GM23338 (cell line): Measurements from ENCODE around the gene SHISA6. TPM values are rescaled to one million over a fixed set of nuclear protein-coding genes. Genes with fewer than 3 reads are reported as not detected.

Experiments used
- ATAC-seq: fragments of 200-7000 bp; cut with Tn5 transposase; 3 replicates; pipeline ENCODE4 v1.9.1; 2020
- DNase-seq: peaks from one replicate; pipeline ENCODE4 v3.0.0-alpha.2; 2015; ENCODE audit warnings: low spot score
- H2AFZ ChIP-seq: fragments of 200-600 bp; sonication (generic); 2 replicates; pipeline ENCODE4 v1.8.0; 2016; ENCODE audit warnings: antibody characterized with exemption, mild to moderate bottlenecking, moderate library complexity
- H3F3A ChIP-seq: fragments of 200-600 bp; sonication (generic); replicated peaks from 2 replicates; pipeline ENCODE4 v1.8.0; 2017; ENCODE audit warnings: antibody characterized with exemption, mixed run types, low read depth
- H3K27ac ChIP-seq: fragments of 200-600 bp; sonication (generic); 2 replicates; pipeline ENCODE4 v1.6.1; 2016; ENCODE audit warnings: low read depth
- H3K27me3 ChIP-seq: fragments of 200-600 bp; sonication (generic); 2 replicates; pipeline ENCODE4 v1.8.0; 2016; ENCODE audit warnings: mild to moderate bottlenecking, mixed run types, moderate library complexity; ENCODE audit not compliant: insufficient read depth
- H3K36me3 ChIP-seq: fragments of 200-600 bp; sonication (generic); 2 replicates; pipeline ENCODE4 v1.8.0; 2016; ENCODE audit warnings: mild to moderate bottlenecking; ENCODE audit not compliant: insufficient read depth
- H3K4me1 ChIP-seq: fragments of 200-600 bp; sonication (generic); 2 replicates; pipeline ENCODE4 v1.8.0; 2016; ENCODE audit warnings: mild to moderate bottlenecking, moderate library complexity; ENCODE audit not compliant: insufficient read depth
- H3K4me2 ChIP-seq: fragments of 200-600 bp; sonication (generic); 2 replicates; pipeline ENCODE4 v1.7.1; 2017; ENCODE audit warnings: mixed run types
- H3K4me3 ChIP-seq: fragments of 200-600 bp; sonication (generic); 2 replicates; pipeline ENCODE4 v1.6.1; 2016; ENCODE audit warnings: mixed run types
- H3K79me2 ChIP-seq: fragments of 200-600 bp; sonication (generic); replicated peaks from 2 replicates; pipeline ENCODE4 v1.8.0; 2017; ENCODE audit warnings: mild to moderate bottlenecking; ENCODE audit not compliant: insufficient read depth
- H3K9me2 ChIP-seq: fragments of 200-600 bp; sonication (generic); 2 replicates; pipeline ENCODE4 v1.8.0; 2017; ENCODE audit not compliant: insufficient read depth
- H4K20me1 ChIP-seq: fragments of 200-600 bp; sonication (generic); replicated peaks from 2 replicates; pipeline ENCODE4 v1.8.0; 2017; ENCODE audit warnings: mild to moderate bottlenecking; ENCODE audit not compliant: insufficient read depth
- H3K27ac Mint-ChIP-seq: 2 replicates; pipeline ENCODE4 v1.8.0; 2020; ENCODE audit warnings: inconsistent platforms, mild to moderate bottlenecking, moderate library complexity, mixed read lengths
- H3K27me3 Mint-ChIP-seq: 3 replicates; pipeline ENCODE4 v1.8.0; 2022; ENCODE audit warnings: low read depth, mild to moderate bottlenecking, moderate library complexity, mixed read lengths, inconsistent platforms; ENCODE audit not compliant: insufficient read depth, poor library complexity
- H3K36me3 Mint-ChIP-seq: 3 replicates; pipeline ENCODE4 v1.8.0; 2021; ENCODE audit warnings: low read depth, mild to moderate bottlenecking, inconsistent platforms, moderate library complexity, mixed read lengths
- H3K4me1 Mint-ChIP-seq: 3 replicates; pipeline ENCODE4 v1.8.0; 2020; ENCODE audit warnings: mild to moderate bottlenecking, inconsistent platforms, mixed read lengths
- H3K4me3 Mint-ChIP-seq: 3 replicates; pipeline ENCODE4 v1.8.0; 2021; ENCODE audit warnings: moderate library complexity, mild to moderate bottlenecking, inconsistent platforms, mixed read lengths
- H3K9me3 Mint-ChIP-seq: 3 replicates; pipeline ENCODE4 v1.8.0; 2020; ENCODE audit warnings: moderate library complexity, mild to moderate bottlenecking, inconsistent platforms, mixed read lengths
- CREB1 ChIP-seq: fragments of 250-450 bp; sonication (Bioruptor Pico); IDR thresholded peaks from 2 replicates; pipeline ENCODE4 v1.5.0; 2020; ENCODE audit warnings: low read depth, mild to moderate bottlenecking, moderate library complexity
- CTCF ChIP-seq, 2 experiments: fragments of 200-600 bp in 1 of 2; sonication (generic) in 1 of 2; conservative IDR thresholded peaks; 2 replicates each; pipeline versions ENCODE4 v1.5.1 to v1.6.1; 2016 to 2017; ENCODE audit warnings: antibody characterized with exemption in 2 of 2, low read depth in 2 of 2, mild to moderate bottlenecking in 2 of 2, moderate library complexity in 1 of 2
- ETS1 ChIP-seq: IDR thresholded peaks from 2 replicates; pipeline ENCODE4 v1.6.1; 2016; ENCODE audit warnings: antibody characterized with exemption
- EZH2 ChIP-seq: fragments of 200-600 bp; sonication (generic); IDR thresholded peaks from one replicate; pipeline ENCODE4 v1.8.0; 2017; ENCODE audit warnings: antibody characterized with exemption, mild to moderate bottlenecking, low read depth; ENCODE audit not compliant: unreplicated experiment
- EZH2phosphoT487 ChIP-seq: fragments of 200-600 bp; sonication (generic); IDR thresholded peaks from one replicate; pipeline ENCODE4 v1.8.1; 2018; ENCODE audit warnings: antibody characterized with exemption; ENCODE audit not compliant: unreplicated experiment
- JUNB ChIP-seq: IDR thresholded peaks from one replicate; pipeline ENCODE4 v1.6.1; 2016; ENCODE audit warnings: antibody characterized with exemption; ENCODE audit not compliant: unreplicated experiment
- NANOG ChIP-seq: IDR thresholded peaks from 2 replicates; pipeline ENCODE4 v1.6.1; 2016; ENCODE audit warnings: antibody characterized with exemption, borderline replicate concordance
- POLR2AphosphoS5 ChIP-seq: IDR thresholded peaks from 2 replicates; pipeline ENCODE4 v1.6.1; 2016; ENCODE audit warnings: antibody characterized with exemption, low read depth
- REST ChIP-seq: IDR thresholded peaks from one replicate; pipeline ENCODE4 v1.6.1; 2018; ENCODE audit warnings: antibody characterized with exemption; ENCODE audit not compliant: unreplicated experiment
- STAT1 ChIP-seq: IDR thresholded peaks from one replicate; pipeline ENCODE4 v1.6.1; 2016; ENCODE audit warnings: antibody characterized with exemption; ENCODE audit not compliant: unreplicated experiment
- ZNF114 ChIP-seq: fragments of 250-450 bp; sonication (Bioruptor Pico); IDR thresholded peaks from 2 replicates; pipeline ENCODE4 v1.5.0; 2020; ENCODE audit warnings: mild to moderate bottlenecking, moderate library complexity
- ZNF331 ChIP-seq: fragments of 250-450 bp; sonication (Bioruptor Pico); IDR thresholded peaks from 2 replicates; pipeline ENCODE4 v1.5.0; 2020; ENCODE audit warnings: low read depth, mild to moderate bottlenecking, moderate library complexity
- ZNF462 ChIP-seq: fragments of 250-450 bp; sonication (Bioruptor Pico); IDR thresholded peaks from 2 replicates; pipeline ENCODE4 v1.5.0; 2020; ENCODE audit warnings: mild to moderate bottlenecking, moderate library complexity
- polyA plus RNA-seq: library from polyadenylated mRNA; unstranded; fragments of >200 nt; fragmentation: Nextera tagmentation; extraction: Ambion mirVana; gene quantifications from 2 replicates; pipeline ENCODE4 v1.2.1, GENCODE V29; 2016
- total RNA-seq: library from RNA; depleted of rRNA; stranded (reverse); fragments of >200 nt; shearing (Covaris generic); gene quantifications from 2 replicates; pipeline ENCODE4 v1.2.3, GENCODE V29; 2014

Gene SHISA6
- total and polyA plus RNA-seq, 2 experiments from 2014 or later, result 0.52 TPM; not detected in 1

GRCh38 chr17:11459861-11460331, 218.9 kb downstream of the SHISA6 start:
- peaks cover 100% of the 10 kb centered on the region for H3K9me3 Mint-ChIP-seq
- no peaks in the 10 kb centered on the region for H3K4me1 Mint-ChIP-seq
- H3K27me3 Mint-ChIP-seq, result peaks cover 9% of the 10 kb centered on the region
- H3K4me3 ChIP-seq, result no peak overlapping the region
- TF ChIP-seq ZNF331 (CRISPR knock-in tag) (no peak), ZNF114 (CRISPR knock-in tag) (no peak), NANOG (no peak), CREB1 (CRISPR knock-in tag) (no peak), JUNB (no peak), EZH2 (no peak), REST (no peak), ETS1 (no peak), ZNF462 (CRISPR knock-in tag) (no peak), STAT1 (no peak), EZH2phosphoT487 (no peak), POLR2AphosphoS5 (no peak), CTCF (conservative IDR thresholded peaks at IDR 0.05; ENCODE audit: low read depth in 2 of 2) (no peak)
- H4K20me1 ChIP-seq, result no peaks in the 10 kb centered on the region
- no peak overlapping the region for H3K27ac ChIP-seq
- ATAC-seq, result no peak
- H3K79me2 ChIP-seq, result no peaks in the 10 kb centered on the region
- H3K36me3 ChIP-seq, result no peaks in the 10 kb centered on the region
- H3K27ac Mint-ChIP-seq, result no peak overlapping the region
- no peak overlapping the region for H3K4me2 ChIP-seq
- no peaks in the 10 kb centered on the region for H3F3A ChIP-seq
- no peak for DNase-seq
- H3K36me3 Mint-ChIP-seq, result peaks cover 31% of the 10 kb centered on the region
- no peak overlapping the region for H2AFZ ChIP-seq
- no peaks in the 10 kb centered on the region for H3K9me2 ChIP-seq
- no peak overlapping the region for H3K4me3 Mint-ChIP-seq
- no peaks in the 10 kb centered on the region for H3K27me3 ChIP-seq
- H3K4me1 ChIP-seq, result no peaks in the 10 kb centered on the region
